ENCODE measurements around the gene THOC1.
"Not testable (repeated sequence)": the region's sequence is repeated elsewhere in the genome, so short reads cannot be mapped to it uniquely, and the experiment has no call there.

Gene THOC1

GRCh38 chr18:267688-268552 lies at the start of gene THOC1:
THOC1 (minus strand) TSS chr18:268047; CDS start chr18:268019, 28 bp downstream.
- no peak for TF ChIP-seq CTCF (IDR thresholded peaks at IDR 0.05; ENCODE audit: low read depth, low read length, missing control alignments)

GRCh38 chr18:317618-318017 lies 49.8 kb upstream of the THOC1 start:
- no peak for DNase-seq (ENCODE audit: low read depth)
- H3K4me3 ChIP-seq (ENCODE audit: low read depth, low read length), result no peak overlapping the region
- no peak for TF ChIP-seq CTCF (IDR thresholded peaks at IDR 0.05; ENCODE audit: low read depth, low read length, missing control alignments)

More at GRCh38 chr18:267688-268552, at the start of gene THOC1:
- peak; percentile 82 for DNase-seq (ENCODE audit: low read depth)
- peak within 1 kb of the TSS; percentile 81 for H3K4me3 ChIP-seq (ENCODE audit: low read depth, low read length)

GRCh38 chr18:316393-316792 lies 48.5 kb upstream of the THOC1 start:
- H3K4me3 ChIP-seq (ENCODE audit: low read depth, low read length), result no peak overlapping the region
- no peak for TF ChIP-seq CTCF (IDR thresholded peaks at IDR 0.05; ENCODE audit: low read depth, low read length, missing control alignments)
- no peak for DNase-seq (ENCODE audit: low read depth)

GRCh38 chr18:313931-314330 lies 46.1 kb upstream of the THOC1 start:
- TF ChIP-seq CTCF (IDR thresholded peaks at IDR 0.05; ENCODE audit: low read depth, low read length, missing control alignments), result no peak
- no peak for DNase-seq (ENCODE audit: low read depth)
- no peak overlapping the region for H3K4me3 ChIP-seq (ENCODE audit: low read depth, low read length)

- no peak for TF ChIP-seq CTCF (IDR thresholded peaks at IDR 0.05; ENCODE audit: low read depth, low read length, missing control alignments)
- H3K4me3 ChIP-seq (ENCODE audit: low read depth, low read length), result no peak overlapping the region
- no peak for DNase-seq (ENCODE audit: low read depth)
These were observed 44.6 kb upstream of the THOC1 start for GRCh38 chr18:312415-312814.

GRCh38 chr18:310042-310441 lies 42.2 kb upstream of the THOC1 start:
- no peak for TF ChIP-seq CTCF (IDR thresholded peaks at IDR 0.05; ENCODE audit: low read depth, low read length, missing control alignments)
- no peak for DNase-seq (ENCODE audit: low read depth)
- H3K4me3 ChIP-seq (ENCODE audit: low read depth, low read length), result no peak overlapping the region

GRCh38 chr18:308086-308485 lies 40.2 kb upstream of the THOC1 start:
- DNase-seq (ENCODE audit: low read depth); H3K4me3 ChIP-seq (ENCODE audit: low read depth, low read length): not testable (repeated sequence)

Data from GM12864 (cell line).